HG02571 (cell line): ENCODE results near the gene PKNOX2.

Experiments
- ATAC-seq: cut with Tn5 transposase; IDR thresholded peaks from one replicate; pipeline ENCODE4 v1.9.1; 2021; ENCODE audit warnings: mild to moderate bottlenecking, moderate library complexity; ENCODE audit not compliant: unreplicated experiment

The PKNOX2 gene

GRCh38 chr11:125171974-125172373, 7.4 kb downstream of the PKNOX2 start:
- no peak for ATAC-seq

- no peak for ATAC-seq
These were observed 8.5 kb downstream of the PKNOX2 start for GRCh38 chr11:125173027-125173426.

- no peak for ATAC-seq
These were observed 9.0 kb downstream of the PKNOX2 start for GRCh38 chr11:125173556-125173955.

GRCh38 chr11:125174057-125174456, 9.5 kb downstream of the PKNOX2 start:
- ATAC-seq = no peak

GRCh38 chr11:125174686-125175085, 10.1 kb downstream of the PKNOX2 start:
- ATAC-seq = no peak

- no peak for ATAC-seq
These were observed 10.6 kb downstream of the PKNOX2 start for GRCh38 chr11:125175166-125175565.

GRCh38 chr11:125175896-125176575, 11.5 kb downstream of the PKNOX2 start:
- no peak for ATAC-seq

- ATAC-seq = no peak
These were observed 12.3 kb downstream of the PKNOX2 start for GRCh38 chr11:125176866-125177265.

GRCh38 chr11:125177543-125177942, 13.0 kb downstream of the PKNOX2 start:
- ATAC-seq = no peak

- ATAC-seq = no peak
These were observed 14.8 kb downstream of the PKNOX2 start for GRCh38 chr11:125179346-125179745.

- ATAC-seq = no peak
These were observed 15.3 kb downstream of the PKNOX2 start for GRCh38 chr11:125179895-125180294.

- no peak for ATAC-seq
These were observed 16.1 kb downstream of the PKNOX2 start for GRCh38 chr11:125180413-125181305.

- ATAC-seq = no peak
These were observed 18.0 kb downstream of the PKNOX2 start for GRCh38 chr11:125182573-125182972.

GRCh38 chr11:125183641-125184040, 19.1 kb downstream of the PKNOX2 start:
- no peak for ATAC-seq

GRCh38 chr11:125188021-125188420, 23.5 kb downstream of the PKNOX2 start:
- ATAC-seq = no peak

- ATAC-seq = no peak
These were observed 26.0 kb downstream of the PKNOX2 start for GRCh38 chr11:125190566-125190965.

- no peak for ATAC-seq
These were observed 27.6 kb downstream of the PKNOX2 start for GRCh38 chr11:125192183-125192582.

GRCh38 chr11:125192717-125193415, 28.3 kb downstream of the PKNOX2 start:
- no peak for ATAC-seq

GRCh38 chr11:125193416-125193726, 28.8 kb downstream of the PKNOX2 start:
- ATAC-seq = no peak

GRCh38 chr11:125193841-125194240, 29.3 kb downstream of the PKNOX2 start:
- no peak for ATAC-seq

GRCh38 chr11:125199915-125200314, 35.4 kb downstream of the PKNOX2 start:
- ATAC-seq = no peak

GRCh38 chr11:125200441-125200840, 35.9 kb downstream of the PKNOX2 start:
- no peak for ATAC-seq
